Esophagus squamous epithelium (tissue), 4 donors: ENCODE measurements around the gene H19.

ENCODE experiments used
- CTCF ChIP-seq, 6 experiments: fragments of 450-650 bp in 4 of 6; fragments of 200-600 bp in 2 of 6; sonication (generic) in 2 of 6; IDR thresholded peaks; one replicate each; pipeline ENCODE4 v1.5.1; 2016 to 2019; ENCODE audit warnings: antibody characterized with exemption in 6 of 6, mild to moderate bottlenecking in 4 of 6, moderate library complexity in 4 of 6
- POLR2A ChIP-seq, 4 donors: fragments of 450-650 bp; IDR thresholded peaks; one replicate each; pipeline ENCODE4 v1.6.1; 2017; ENCODE audit warnings: antibody characterized with exemption in 4 of 4, mild to moderate bottlenecking in 4 of 4, moderate library complexity in 3 of 4

- TF ChIP-seq CTCF (IDR thresholded peaks at IDR 0.05) (no peak), POLR2A (IDR thresholded peaks at IDR 0.05) (no peak)
These were observed 37.7 kb upstream of the H19 start for GRCh38 chr11:2035382-2035781.
